GM19240 (cell line): ENCODE measurements around the gene KLHL11.
A peak's percentile ranks its signal among the peaks of the same experiment; 100 is the strongest.
"Not testable (repeated sequence)": the region's sequence is repeated elsewhere in the genome, so short reads cannot be mapped to it uniquely, and the experiment has no call there.

Experiments used
- DNase-seq: peaks from one replicate; pipeline ENCODE4 v3.0.0; 2011; ENCODE audit warnings: low spot score; ENCODE audit not compliant: insufficient read length

Gene KLHL11

DNA sequence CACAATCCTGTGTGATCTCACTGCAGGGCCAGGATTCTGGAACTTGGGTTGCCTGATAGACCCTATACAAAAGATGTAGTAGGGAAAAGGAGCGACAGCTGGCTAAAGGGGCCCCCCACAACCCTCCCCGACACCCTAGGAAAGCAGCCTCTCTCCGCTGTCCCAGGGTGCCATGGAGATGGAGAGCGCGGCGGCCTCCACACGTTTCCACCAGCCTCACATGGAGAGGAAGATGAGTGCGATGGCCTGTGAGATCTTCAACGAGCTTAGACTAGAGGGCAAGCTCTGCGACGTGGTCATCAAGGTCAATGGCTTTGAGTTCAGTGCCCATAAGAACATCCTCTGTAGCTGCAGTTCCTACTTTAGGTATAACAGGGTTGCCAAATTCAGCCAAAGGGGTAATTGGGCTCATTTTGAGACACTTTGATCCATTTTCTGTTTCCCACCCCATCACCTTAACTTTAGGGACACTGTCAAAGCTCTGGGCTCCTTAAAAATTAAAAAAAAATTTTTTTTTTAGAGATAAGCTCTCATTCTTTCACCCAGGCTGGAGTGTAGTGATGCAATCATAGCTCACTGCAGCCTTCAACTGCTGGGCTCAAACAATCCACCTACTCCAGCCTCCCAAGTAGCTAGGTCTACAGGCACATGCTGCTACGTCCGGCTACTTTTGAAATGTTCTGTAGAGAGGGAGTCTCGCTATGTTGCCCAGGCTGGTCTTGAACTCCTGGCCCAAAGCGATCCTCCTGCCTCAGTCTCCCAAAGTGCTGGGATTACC lies 27.3 kb downstream of the KLHL11 start, which contains the start of gene KLHL10:
Gene KLHL10, plus strand, starts transcription at position 65 of the 778 bp plus-strand sequence. Its CDS starts 108 bp downstream, at position 173.
- no peak for DNase-seq

GRCh38 chr17:41836550-41837196 lies 28.6 kb downstream of the KLHL11 start:
- no peak for DNase-seq

DNA sequence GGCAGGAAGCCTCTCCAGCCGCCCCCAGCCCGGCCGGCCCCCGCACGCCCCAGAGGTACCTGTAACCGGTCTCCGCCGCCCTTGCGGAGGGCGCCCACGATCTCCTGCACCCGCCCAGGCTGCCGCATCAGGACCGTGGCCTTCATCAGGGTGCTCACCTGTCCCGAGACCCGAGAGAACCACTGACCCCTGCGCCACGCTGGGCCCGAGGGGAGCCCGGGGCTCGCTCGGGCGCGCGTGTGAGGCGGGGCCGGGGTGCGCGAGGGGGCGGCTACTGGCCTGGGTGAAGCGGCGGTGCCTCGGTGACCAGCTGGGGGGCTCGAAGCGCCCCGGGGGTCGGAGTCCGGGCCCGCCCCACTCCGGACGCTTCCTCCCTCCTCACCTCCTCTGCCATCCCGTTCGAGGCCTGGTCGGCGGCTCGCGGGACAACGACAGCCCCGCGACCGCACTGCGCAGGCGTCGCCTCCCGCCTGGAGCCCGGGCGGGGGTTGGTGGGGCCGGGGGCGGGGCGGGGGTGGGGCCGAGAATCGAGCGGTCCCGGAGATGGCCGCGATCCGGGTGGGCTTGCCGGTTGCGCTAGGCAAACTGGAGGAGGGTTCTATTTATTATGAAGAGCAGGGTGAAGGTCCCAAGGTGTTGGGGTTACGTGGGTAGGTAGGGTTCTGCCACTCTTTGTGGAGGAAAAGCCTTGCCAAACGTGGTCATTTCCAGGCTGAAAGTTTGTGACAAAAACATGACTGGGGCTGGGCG lies 29.2 kb downstream of the KLHL11 start, which contains the start of gene NT5C3B:
Gene NT5C3B, minus strand, starts transcription at position 433 of the 750 bp plus-strand sequence. Its CDS starts 39 bp downstream, at position 394.
- DNase-seq = peak; percentile 51

GRCh38 chr17:41835214-41835799 lies 29.9 kb downstream of the KLHL11 start:
- peak; percentile 39 for DNase-seq

GRCh38 chr17:41829961-41830360 lies 35.3 kb downstream of the KLHL11 start:
- DNase-seq = not testable (repeated sequence)

- DNase-seq = no peak
Observed at GRCh38 chr17:41825175-41825845, 39.9 kb downstream of the KLHL11 start.

DNA sequence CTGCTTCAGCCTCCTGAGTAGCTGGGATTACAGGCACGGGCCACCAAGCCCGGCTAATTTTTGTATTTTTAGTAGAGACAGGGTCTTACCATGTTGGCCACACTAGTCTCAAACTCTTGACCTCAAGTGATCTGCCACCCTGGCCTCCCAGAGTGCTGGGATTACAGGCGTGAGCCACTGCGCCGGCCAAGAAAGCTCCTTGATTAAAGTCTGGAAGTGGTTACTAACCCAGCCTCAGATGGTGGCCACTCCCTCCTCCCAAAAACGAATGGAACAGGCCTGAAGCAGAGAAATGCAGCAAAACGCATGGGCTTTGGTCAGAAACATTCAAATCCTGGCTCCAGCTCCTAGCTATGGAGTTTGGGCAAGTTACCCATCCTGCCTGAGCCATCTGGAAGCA lies 41.1 kb downstream of the KLHL11 start:
- no peak for DNase-seq

DNA sequence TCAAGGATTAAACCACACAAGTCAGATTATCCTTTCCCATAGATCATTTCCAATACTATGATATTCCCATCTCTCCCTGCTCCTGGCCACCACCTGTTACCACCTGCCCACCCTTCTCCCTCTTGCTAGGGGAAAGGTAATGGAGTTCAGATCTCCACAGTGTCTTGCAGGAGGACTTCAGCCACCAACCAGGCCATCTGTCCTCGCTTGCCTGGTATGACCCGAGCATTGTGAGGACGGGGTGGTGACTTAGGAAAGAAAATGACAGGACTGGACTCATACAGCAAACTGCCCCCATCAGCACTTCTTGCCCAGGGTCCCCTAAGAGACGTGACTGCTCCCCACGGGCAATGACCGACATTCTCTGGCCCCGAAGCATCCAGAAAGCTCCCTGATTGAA lies 41.6 kb downstream of the KLHL11 start:
- DNase-seq = no peak

GRCh38 chr17:41823141-41823524 lies 42.1 kb downstream of the KLHL11 start:
- DNase-seq = no peak

DNA sequence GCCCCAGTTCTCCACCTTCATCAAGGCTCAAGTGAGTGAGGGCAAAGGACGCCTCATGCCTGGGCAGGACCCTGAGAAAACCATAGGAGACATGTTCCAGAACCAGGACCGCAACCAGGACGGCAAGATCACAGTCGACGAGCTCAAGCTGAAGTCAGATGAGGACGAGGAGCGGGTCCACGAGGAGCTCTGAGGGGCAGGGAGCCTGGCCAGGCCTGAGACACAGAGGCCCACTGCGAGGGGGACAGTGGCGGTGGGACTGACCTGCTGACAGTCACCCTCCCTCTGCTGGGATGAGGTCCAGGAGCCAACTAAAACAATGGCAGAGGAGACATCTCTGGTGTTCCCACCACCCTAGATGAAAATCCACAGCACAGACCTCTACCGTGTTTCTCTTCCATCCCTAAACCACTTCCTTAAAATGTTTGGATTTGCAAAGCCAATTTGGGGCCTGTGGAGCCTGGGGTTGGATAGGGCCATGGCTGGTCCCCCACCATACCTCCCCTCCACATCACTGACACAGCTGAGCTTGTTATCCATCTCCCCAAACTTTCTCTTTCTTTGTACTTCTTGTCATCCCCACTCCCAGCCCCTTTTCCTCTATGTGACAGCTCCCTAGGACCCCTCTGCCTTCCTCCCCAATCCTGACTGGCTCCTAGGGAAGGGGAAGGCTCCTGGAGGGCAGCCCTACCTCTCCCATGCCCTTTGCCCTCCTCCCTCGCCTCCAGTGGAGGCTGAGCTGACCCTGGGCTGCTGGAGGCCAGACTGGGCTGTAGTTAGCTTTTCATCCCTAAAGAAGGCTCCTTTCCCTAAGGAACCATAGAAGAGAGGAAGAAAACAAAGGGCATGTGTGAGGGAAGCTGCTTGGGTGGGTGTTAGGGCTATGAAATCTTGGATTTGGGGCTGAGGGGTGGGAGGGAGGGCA lies 42.7 kb downstream of the KLHL11 start:
- no peak for DNase-seq

- DNase-seq = no peak
Observed at GRCh38 chr17:41821776-41822175, 43.4 kb downstream of the KLHL11 start.

GRCh38 chr17:41818024-41818423 lies 47.2 kb downstream of the KLHL11 start:
- no peak for DNase-seq

DNA sequence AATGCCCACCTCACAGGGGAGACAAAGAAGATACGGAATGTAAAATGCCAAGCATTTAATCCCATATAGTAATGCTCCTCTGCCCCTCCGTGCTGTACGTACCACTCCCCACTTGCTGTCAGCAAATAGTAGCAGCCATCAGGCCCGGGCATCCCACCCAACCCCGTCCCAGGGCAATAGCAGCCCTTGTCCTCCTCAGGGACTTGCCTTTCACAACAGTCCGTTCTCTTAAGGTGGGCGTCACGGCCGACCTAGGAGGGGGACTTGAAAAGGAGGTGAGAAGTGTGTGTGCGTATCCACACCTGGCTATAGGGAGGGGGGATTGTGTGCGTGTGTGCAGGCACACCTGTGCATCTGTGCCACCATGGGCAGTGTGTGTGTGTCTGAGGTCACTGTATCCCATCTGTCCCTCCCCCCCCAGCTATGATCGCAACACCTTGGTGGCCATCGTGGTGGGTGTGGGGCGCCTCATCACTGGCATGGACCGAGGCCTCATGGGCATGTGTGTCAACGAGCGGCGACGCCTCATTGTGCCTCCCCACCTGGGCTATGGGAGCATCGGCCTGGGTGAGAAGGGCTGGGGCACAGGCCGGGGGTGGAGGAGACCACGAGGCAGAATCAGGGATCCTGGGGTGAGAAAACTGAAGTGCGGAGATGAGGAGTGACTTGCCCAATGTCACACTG lies 48.4 kb downstream of the KLHL11 start:
- DNase-seq = no peak

- DNase-seq = no peak
Observed at GRCh38 chr17:41814195-41814594, 51.0 kb downstream of the KLHL11 start.

DNA sequence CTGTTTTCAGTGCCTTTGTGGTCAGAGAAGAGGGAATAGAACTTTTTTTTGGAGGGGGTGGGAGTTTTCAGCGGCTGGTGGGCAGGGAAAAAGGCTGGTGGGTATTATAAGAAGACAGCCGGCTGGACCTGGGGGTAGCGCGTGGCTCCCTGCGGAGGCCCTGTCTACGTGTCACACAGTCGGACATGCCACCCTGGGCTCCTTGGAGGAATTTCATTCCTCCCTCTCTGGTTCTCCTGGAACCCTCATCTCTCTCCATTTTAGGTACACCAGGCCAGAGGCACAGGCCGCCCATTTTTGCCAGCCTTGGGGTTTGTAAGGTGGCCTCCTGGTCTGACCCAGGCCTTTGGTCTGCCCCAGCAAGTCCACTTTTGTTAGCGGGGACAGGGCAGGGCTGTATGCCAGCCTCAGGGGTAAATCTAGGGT lies 51.5 kb downstream of the KLHL11 start:
- DNase-seq = no peak

DNA sequence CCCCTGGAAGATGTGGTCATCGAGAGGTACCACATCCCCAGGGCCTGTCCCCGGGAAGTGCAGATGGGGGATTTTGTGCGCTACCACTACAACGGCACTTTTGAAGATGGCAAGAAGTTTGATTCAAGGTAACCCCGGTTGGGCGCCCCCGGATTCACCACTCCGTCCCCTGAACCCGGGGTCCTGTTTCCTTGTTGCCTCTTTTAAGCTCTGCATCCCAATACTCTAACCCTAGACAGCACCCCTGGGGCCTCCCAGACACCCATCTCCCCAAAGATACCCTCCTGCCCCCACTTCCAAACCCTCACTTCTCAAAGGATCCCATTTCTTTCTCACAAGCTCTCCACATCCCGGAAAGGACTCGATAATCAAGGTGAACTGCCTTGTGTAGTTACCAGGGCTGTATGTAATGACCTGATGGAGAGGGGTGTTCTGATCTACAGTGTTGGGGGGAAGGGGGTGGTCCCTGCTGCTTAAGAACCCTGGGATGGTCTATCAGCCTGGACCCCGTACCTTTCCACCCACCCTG lies 52.0 kb downstream of the KLHL11 start:
- no peak for DNase-seq

DNA sequence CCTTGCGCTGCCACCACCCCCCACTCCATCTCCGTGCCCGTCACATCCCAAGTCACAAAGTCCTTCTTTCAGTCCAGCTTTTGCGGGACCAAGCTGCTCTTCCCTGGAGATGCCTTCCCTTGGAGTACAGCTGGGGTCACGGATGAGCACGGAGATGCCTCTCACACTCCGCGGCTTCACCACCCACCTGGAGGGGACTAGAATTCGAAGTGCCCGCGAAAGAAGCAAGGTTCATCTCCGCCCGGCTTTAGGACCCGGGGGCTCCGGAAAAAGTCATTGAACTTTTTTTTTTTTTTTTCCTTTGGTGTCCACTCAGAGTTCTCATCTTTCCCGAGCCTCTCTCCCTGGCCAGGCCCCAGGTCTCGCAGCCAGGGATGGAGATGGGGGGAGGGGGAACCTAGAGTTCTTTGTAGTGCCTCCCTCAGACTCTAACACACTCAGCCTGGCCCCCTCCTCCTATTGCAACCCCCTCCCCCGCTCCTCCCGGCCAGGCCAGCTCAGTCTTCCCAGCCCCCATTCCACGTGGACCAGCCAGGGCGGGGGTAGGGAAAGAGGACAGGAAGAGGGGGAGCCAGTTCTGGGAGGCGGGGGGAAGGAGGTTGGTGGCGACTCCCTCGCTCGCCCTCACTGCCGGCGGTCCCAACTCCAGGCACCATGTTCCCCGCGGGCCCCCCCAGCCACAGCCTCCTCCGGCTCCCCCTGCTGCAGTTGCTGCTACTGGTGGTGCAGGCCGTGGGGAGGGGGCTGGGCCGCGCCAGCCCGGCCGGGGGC lies 52.7 kb downstream of the KLHL11 start, which contains the start of gene FKBP10:
Gene FKBP10, plus strand, starts transcription at position 624 of the 771 bp plus-strand sequence. Its CDS starts 31 bp downstream, at position 655.
- DNase-seq = no peak
